A549 (cell line): ENCODE measurements around the gene CPED1. TPM values are rescaled to one million over a fixed set of nuclear protein-coding genes. Genes with fewer than 3 reads are reported as not detected.
"Not testable (repeated sequence)": the region's sequence is repeated elsewhere in the genome, so short reads cannot be mapped to it uniquely, and the experiment has no call there.

Source experiments
- ATAC-seq, 2 experiments: fragments of 200-7000 bp in 1 of 2; fragments of >200 bp in 1 of 2; cut with Nextera tagmentation in 1 of 2; cut with Tn5 transposase in 1 of 2; 3 replicates each; pipeline versions ENCODE4 v1.8.0 to v1.9.1; 2018 to 2020; ENCODE audit warnings: mild to moderate bottlenecking in 1 of 2, moderate library complexity in 1 of 2
- CTCF ChIA-PET: fragments of 300-600 bp; sonication (Branson Sonifier 250); formaldehyde crosslinking; extraction: SDS; loops from one replicate; lab custom pipeline; 2021; ENCODE audit warnings: antibody characterized with exemption, inconsistent platforms; lab: Yijun Ruan, JAX
- POLR2A ChIA-PET: fragments of 350-600 bp; formaldehyde crosslinking; extraction: SDS; loops from one replicate; lab custom pipeline; 2021; ENCODE audit warnings: antibody characterized with exemption, inconsistent platforms; lab: Yijun Ruan, JAX
- DNase-seq, 2 experiments: peaks; one replicate each; pipeline versions ENCODE4 v3.0.0 to v3.0.0-alpha.2; 2011 to 2016; ENCODE audit warnings: low read depth in 1 of 2, low spot score in 1 of 2
- FAIRE-seq: peaks from 2 replicates; lab custom pipeline; 2011; peaks lifted over from hg19 to GRCh38; lab: Jason Lieb, UNC
- H3K27ac ChIP-seq, 2 experiments: fragments of >200 bp; sonication (Bioruptor Twin); formaldehyde crosslinking; 3 replicates each; pipeline ENCODE4 v1.5.1; 2016 to 2017
- H3K4me1 ChIP-seq: fragments of >200 bp; sonication (Bioruptor Twin); formaldehyde crosslinking; 3 replicates; pipeline ENCODE4 v1.6.1; 2016
- H3K4me2 ChIP-seq: fragments of >200 bp; sonication (Bioruptor Twin); formaldehyde crosslinking; 3 replicates; pipeline ENCODE4 v1.6.1; 2016
- H3K4me3 ChIP-seq: fragments of >200 bp; sonication (Bioruptor Twin); formaldehyde crosslinking; 3 replicates; pipeline ENCODE4 v1.5.1; 2016
- H3K9me3 ChIP-seq: fragments of >200 bp; sonication (Bioruptor Twin); formaldehyde crosslinking; 3 replicates; pipeline ENCODE4 v1.6.1; 2016
- EHMT2 ChIP-seq: fragments of 200-600 bp; sonication (generic); IDR thresholded peaks from 2 replicates; pipeline ENCODE4 v1.6.1; 2016; ENCODE audit warnings: antibody characterized with exemption, low read depth, mild to moderate bottlenecking, moderate library complexity
- FOSB ChIP-seq: fragments of 250-450 bp; sonication (Bioruptor Pico); IDR thresholded peaks from 2 replicates; pipeline ENCODE4 v1.5.0; 2020; ENCODE audit warnings: mild to moderate bottlenecking, moderate library complexity
- HOXB13 ChIP-seq: fragments of 250-450 bp; sonication (Bioruptor Pico); IDR thresholded peaks from 2 replicates; pipeline ENCODE4 v1.5.0; 2020; ENCODE audit warnings: low read depth, mild to moderate bottlenecking, moderate library complexity
- MAFK ChIP-seq: fragments of 450-650 bp; IDR thresholded peaks from 2 replicates; pipeline ENCODE4 v1.6.1; 2014; ENCODE audit not compliant: partially characterized antibody
- RARB ChIP-seq: fragments of 250-450 bp; sonication (Bioruptor Pico); IDR thresholded peaks from 2 replicates; pipeline ENCODE4 v1.8.0; 2021; ENCODE audit warnings: mild to moderate bottlenecking, moderate library complexity
- RCOR1 ChIP-seq: fragments of 150-350 bp; IDR thresholded peaks from 2 replicates; pipeline ENCODE4 v1.6.1; 2014; ENCODE audit warnings: antibody characterized with exemption, low read length, low read depth
- RFX5 ChIP-seq: fragments of 450-650 bp; IDR thresholded peaks from 2 replicates; pipeline ENCODE4 v1.7.1; 2014; ENCODE audit warnings: antibody characterized with exemption, mild to moderate bottlenecking, moderate library complexity
- ZNF302 ChIP-seq: fragments of 250-450 bp; sonication (Bioruptor Pico); IDR thresholded peaks from 2 replicates; pipeline ENCODE4 v1.9.0; 2021; ENCODE audit warnings: inconsistent platforms, mild to moderate bottlenecking, moderate library complexity
- WGBS: methylation state at CpG from one replicate; pipeline ENCODE4 v1.1.6; 2017; ENCODE audit errors: missing lambda C conversion rate; 5-methylcytosine and 5-hydroxymethylcytosine counted together
- polyA plus RNA-seq, 4 experiments: library from polyadenylated mRNA; depleted of rRNA in 3 of 4; stranded (reverse); fragments of >200 nt; fragmentation: RNase III in 1 of 4; extraction: RNeasy Plus Mini Kit Qiagen cat#74134 plus additional on column Dnase treatment in 1 of 4; gene quantifications; 2 replicates in 3 of 4; 3 replicates in 1 of 4; pipeline ENCODE4 v1.2.3, GENCODE V29; 2011 to 2017
- TF ChIP-seq, protein P1 (sequence below): fragments of 200-600 bp; sonication (generic); IDR thresholded peaks from 2 replicates; pipeline ENCODE4 v1.6.1; 2016; ENCODE audit warnings: antibody characterized with exemption, mild to moderate bottlenecking, moderate library complexity
- TF ChIP-seq, protein P2 (sequence below): IDR thresholded peaks from 2 replicates; pipeline ENCODE4 v1.6.1; 2012

CPED1 gene
- polyA plus RNA-seq, 2 of the 4 experiments (the other 2 are of a cell fraction), result 0.03 TPM; not detected in 1

DNA sequence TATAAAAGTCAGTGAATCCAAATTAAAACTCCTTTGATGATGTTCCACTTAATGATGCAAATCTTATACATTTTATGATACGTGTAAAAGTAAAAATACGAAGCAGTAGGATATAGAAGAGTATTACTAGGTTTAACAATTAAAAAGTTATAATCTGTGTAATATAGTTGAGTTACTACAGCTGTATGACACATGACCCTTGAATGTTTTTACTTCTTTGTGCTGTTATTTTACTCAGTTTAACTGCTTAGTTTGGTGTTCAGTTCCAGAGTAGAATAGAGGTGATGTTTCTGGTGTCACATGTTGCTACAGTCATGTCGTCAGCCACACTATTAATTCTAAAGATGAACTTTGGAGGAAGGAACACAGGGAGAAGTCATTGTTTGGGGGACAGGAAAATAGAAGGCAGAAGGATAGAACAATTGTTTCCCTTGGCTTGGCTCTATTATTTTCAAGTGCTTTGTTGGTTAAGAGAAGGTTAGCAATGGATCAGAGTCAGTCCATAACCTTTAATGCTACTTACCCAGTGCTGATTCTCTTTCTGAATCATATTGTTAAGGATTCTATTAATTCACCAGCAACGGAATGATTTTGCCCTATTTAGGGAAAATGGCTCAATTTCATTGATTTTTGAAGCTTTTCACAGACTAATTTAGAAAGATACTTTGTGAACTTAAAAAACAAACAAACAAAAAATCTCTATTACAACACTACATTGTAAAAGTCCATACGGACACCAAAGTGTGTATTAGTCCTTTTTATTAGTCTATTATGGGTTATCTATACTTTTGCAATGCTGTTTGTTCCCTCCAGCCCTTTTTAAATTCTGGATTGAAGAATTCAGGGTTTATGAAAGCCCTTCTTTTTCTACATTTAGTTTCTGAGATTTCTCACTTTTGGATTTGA is 73.4 kb downstream of the CPED1 start:
- ChIA-PET POLR2A (interaction anchor here (0.6 kb wide), 1 partner anchor 112 kb away, joined by 4 read pairs; the partner anchor contains the start of gene ING3), CTCF (interaction anchor here (0.6 kb wide), 1 partner anchor 38 kb away, joined by 3 read pairs; no protein-coding TSS in a partner anchor)
- TF ChIP-seq EHMT2, result no peak
- DNase-seq, result no peak
- FAIRE-seq, result no peak
- Histone ChIP-seq H3K9me3 (no peaks in the 10 kb centered on the region), H3K4me1 (no peaks in the 10 kb centered on the region), H3K4me3 (no peak overlapping the region), H3K27ac (no peak overlapping the region), H3K4me2 (no peak overlapping the region)
- ATAC-seq, result no peak
- 14% methylated on average over 5 of the region's 5 CpGs for WGBS

DNA sequence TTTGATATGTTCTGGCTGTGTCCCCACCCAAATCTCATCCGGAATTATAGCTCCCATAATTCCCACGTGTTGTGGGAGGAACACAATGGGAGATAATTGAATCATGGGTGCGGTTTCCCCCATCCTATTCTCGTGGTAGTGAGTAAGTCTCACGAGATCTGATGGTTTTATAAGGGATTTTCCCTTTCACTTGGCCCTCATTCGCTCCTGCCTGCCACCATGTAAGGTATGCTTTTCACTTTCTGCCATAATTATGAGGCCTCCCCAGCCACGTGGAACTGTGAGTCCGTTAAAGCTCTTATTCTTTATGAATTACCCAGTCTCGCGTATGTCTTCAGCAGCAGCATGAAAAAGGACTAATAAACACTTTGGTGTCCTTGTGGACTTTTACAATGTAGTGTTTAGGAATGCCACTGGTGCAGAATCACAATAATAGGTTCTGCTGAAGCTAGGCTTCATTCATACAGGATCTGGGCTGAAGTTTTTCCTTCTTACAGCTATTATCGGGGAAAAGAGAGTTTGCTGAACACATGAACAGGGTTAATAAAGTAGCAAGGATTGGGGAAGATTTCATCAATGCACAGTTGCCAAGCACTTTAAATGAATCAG is 74.3 kb downstream of the CPED1 start:
- POLR2A ChIA-PET, result no interaction called here
- no peak for FAIRE-seq

DNA sequence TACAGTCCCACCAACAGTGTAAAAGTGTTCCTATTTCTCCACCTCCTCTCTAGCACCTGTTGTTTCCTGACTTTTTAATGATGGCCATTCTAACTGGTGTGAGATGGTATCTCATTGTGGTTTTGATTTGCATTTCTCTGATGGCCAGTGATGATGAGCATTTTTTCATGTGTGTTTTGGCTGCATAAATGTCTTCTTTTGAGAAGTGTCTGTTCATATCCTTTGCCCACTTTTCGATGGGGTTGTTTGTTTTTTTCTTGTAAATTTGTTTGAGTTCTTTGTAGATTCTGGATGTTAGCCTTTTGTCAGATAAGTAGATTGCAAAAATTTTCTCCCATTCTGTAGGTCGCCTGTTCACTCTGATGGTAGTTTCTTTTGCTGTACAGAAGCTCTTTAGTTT is 79.2 kb downstream of the CPED1 start:
- 5% methylated on average over 2 of the region's 2 CpGs for WGBS
- DNase-seq, H3K4me2 ChIP-seq, H3K4me3 ChIP-seq, FAIRE-seq, H3K9me3 ChIP-seq, ATAC-seq, H3K27ac ChIP-seq, H3K4me1 ChIP-seq, CTCF ChIA-PET, POLR2A ChIA-PET: not testable (repeated sequence)

More for the DNA sequence above, 74.3 kb downstream of the CPED1 start:
- TF ChIP-seq EHMT2 (no peak), MAFK (no peak), ZNF302 (CRISPR knock-in tag) (no peak), FOSB (CRISPR knock-in tag) (no peak), HOXB13 (CRISPR knock-in tag) (no peak), RFX5 (no peak), RCOR1 (no peak), RARB (CRISPR knock-in tag) (no peak)
- TF ChIP-seq, protein P1, sequence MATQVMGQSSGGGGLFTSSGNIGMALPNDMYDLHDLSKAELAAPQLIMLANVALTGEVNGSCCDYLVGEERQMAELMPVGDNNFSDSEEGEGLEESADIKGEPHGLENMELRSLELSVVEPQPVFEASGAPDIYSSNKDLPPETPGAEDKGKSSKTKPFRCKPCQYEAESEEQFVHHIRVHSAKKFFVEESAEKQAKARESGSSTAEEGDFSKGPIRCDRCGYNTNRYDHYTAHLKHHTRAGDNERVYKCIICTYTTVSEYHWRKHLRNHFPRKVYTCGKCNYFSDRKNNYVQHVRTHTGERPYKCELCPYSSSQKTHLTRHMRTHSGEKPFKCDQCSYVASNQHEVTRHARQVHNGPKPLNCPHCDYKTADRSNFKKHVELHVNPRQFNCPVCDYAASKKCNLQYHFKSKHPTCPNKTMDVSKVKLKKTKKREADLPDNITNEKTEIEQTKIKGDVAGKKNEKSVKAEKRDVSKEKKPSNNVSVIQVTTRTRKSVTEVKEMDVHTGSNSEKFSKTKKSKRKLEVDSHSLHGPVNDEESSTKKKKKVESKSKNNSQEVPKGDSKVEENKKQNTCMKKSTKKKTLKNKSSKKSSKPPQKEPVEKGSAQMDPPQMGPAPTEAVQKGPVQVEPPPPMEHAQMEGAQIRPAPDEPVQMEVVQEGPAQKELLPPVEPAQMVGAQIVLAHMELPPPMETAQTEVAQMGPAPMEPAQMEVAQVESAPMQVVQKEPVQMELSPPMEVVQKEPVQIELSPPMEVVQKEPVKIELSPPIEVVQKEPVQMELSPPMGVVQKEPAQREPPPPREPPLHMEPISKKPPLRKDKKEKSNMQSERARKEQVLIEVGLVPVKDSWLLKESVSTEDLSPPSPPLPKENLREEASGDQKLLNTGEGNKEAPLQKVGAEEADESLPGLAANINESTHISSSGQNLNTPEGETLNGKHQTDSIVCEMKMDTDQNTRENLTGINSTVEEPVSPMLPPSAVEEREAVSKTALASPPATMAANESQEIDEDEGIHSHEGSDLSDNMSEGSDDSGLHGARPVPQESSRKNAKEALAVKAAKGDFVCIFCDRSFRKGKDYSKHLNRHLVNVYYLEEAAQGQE, result no peak
- H3K4me3 ChIP-seq, result no peak overlapping the region
- no peak for DNase-seq
- WGBS, result 26% methylated on average over 11 of the region's 11 CpGs
- ATAC-seq, result no peak
- CTCF ChIA-PET, result no interaction called here
- no peaks in the 10 kb centered on the region for H3K9me3 ChIP-seq
- H3K4me1 ChIP-seq, result no peaks in the 10 kb centered on the region
- no peak overlapping the region for H3K4me2 ChIP-seq
- H3K27ac ChIP-seq, result no peak overlapping the region

DNA sequence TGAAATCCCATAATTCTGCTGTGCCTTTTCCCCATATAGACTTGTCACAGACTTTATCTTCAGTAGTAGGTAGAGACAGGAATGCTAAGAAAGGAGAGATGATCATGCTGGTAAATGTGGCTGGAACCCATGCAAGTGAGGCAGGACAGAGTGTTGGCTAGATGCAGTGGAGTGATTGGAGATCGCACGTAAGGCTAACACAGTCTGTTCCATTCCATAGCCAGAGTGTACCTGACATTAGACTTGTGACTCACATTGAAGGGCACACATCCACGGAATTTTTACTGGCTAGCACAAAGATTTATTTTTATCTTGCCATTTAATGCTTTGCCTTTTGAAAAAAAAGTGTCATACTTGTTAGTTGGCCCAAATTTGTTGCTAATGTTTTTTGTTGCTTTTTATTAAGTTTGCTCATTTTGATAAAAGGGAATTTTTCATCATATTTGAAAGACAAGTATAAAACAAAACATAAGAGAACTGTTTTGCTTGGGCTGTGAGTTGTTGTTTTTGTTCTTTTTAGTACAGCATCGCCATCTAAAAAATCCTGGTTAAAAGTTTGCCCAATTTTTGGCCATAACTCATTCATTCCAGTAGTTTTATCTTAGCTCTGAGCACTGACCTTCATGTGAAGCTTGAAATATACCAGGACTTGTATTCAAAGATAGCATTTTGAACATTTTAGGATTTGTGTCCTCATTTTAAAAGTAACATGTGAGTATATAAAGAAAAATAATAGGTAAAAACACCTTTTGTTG is 81.0 kb downstream of the CPED1 start:
- Histone ChIP-seq H3K4me2 (no peak overlapping the region), H3K9me3 (no peaks in the 10 kb centered on the region), H3K4me3 (no peak overlapping the region)
- FAIRE-seq (no peak), ATAC-seq (no peak)
- 19% methylated on average over 4 of the region's 4 CpGs for WGBS
- TF ChIP-seq, protein P2, sequence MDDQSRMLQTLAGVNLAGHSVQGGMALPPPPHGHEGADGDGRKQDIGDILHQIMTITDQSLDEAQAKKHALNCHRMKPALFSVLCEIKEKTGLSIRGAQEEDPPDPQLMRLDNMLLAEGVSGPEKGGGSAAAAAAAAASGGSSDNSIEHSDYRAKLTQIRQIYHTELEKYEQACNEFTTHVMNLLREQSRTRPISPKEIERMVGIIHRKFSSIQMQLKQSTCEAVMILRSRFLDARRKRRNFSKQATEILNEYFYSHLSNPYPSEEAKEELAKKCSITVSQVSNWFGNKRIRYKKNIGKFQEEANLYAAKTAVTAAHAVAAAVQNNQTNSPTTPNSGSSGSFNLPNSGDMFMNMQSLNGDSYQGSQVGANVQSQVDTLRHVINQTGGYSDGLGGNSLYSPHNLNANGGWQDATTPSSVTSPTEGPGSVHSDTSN, result no peak
- TF ChIP-seq, all 56 proteins: peak for 0
- no peak for DNase-seq
- ChIA-PET POLR2A (no interaction called here), CTCF (no interaction called here)
- H3K27ac ChIP-seq, result no peak overlapping the region
- no peaks in the 10 kb centered on the region for H3K4me1 ChIP-seq
